ENCODE measurements around the gene TUFT1.
A peak's percentile ranks its signal among the peaks of the same experiment; 100 is the strongest.

TUFT1 gene

GRCh38 chr1:151604291-151604690 is 64.2 kb downstream of the TUFT1 start (continued):
- no peak for TF ChIP-seq ZNF530 (tag by site-specific recombination; IDR thresholded peaks at IDR 0.05; ENCODE audit: low read depth)
- TF ChIP-seq ZNF776 (tag by site-specific recombination; IDR thresholded peaks at IDR 0.05; ENCODE audit: borderline replicate concordance), result no peak
- TF ChIP-seq ZNF677 (tag by site-specific recombination; IDR thresholded peaks at IDR 0.05), result no peak

GRCh38 chr1:151606384-151606783 is 66.3 kb downstream of the TUFT1 start:
- POLR2A ChIA-PET, result no interaction called here
- Histone ChIP-seq H3K27ac (ENCODE audit: extremely low read depth, low read depth, low read length) (no peak overlapping the region), H3K4me1 (ENCODE audit: control insufficient read depth, insufficient read depth, low read length) (peaks cover 2% of the 10 kb centered on the region; the same call in 1 of the 2 replicates), H3K36me3 (ENCODE audit: control insufficient read depth in 2 of 2, insufficient read depth in 1 of 2, low read length in 2 of 2) (no peaks in the 10 kb centered on the region), H3K9me3 (ENCODE audit: control insufficient read depth, insufficient read depth, low read depth, low read length) (no peaks in the 10 kb centered on the region), H3K4me3 (ENCODE audit: low read depth, low read length) (no peak overlapping the region)
- CTCF ChIA-PET, result no interaction called here
- peak; percentile 72 for TF ChIP-seq ZNF366 (tag by site-specific recombination; conservative IDR thresholded peaks at IDR 0.05)
- TF ChIP-seq ZNF19 (tag by site-specific recombination; IDR thresholded peaks at IDR 0.05; ENCODE audit: low read depth), result no peak
- TF ChIP-seq ZNF629 (tag by site-specific recombination; IDR thresholded peaks at IDR 0.05), result peak; percentile 37; the same call in 1 of the 2 replicates
- peak; percentile 35; the same call in 1 of the 2 replicates for TF ChIP-seq ZNF394 (tag by site-specific recombination; IDR thresholded peaks at IDR 0.05; ENCODE audit: borderline replicate concordance)
- TF ChIP-seq ZNF529 (tag by site-specific recombination; IDR thresholded peaks at IDR 0.05; ENCODE audit: insufficient replicate concordance), result no peak
- TF ChIP-seq ZNF16 (tag by site-specific recombination; IDR thresholded peaks at IDR 0.05; ENCODE audit: low read depth), result no peak
- TF ChIP-seq EGR2 (tag by site-specific recombination; IDR thresholded peaks at IDR 0.05; ENCODE audit: low read depth), result no peak
- TF ChIP-seq ZNF184 (tag by site-specific recombination; IDR thresholded peaks at IDR 0.05), result 0 out of 2 replicates have a peak, but pooled peaks have one; percentile 68
- peak; percentile 30 for TF ChIP-seq SP3 (tag by site-specific recombination; IDR thresholded peaks at IDR 0.05)
- TF ChIP-seq ZNF302 (tag by site-specific recombination; IDR thresholded peaks at IDR 0.05; ENCODE audit: low read depth), result no peak
- TF ChIP-seq SCRT2 (tag by site-specific recombination; IDR thresholded peaks at IDR 0.05), result peak; percentile 46; the same call in 1 of the 2 replicates
- no peak for TF ChIP-seq ZNF701 (tag by site-specific recombination; IDR thresholded peaks at IDR 0.05)
- TF ChIP-seq ZNF335 (tag by site-specific recombination; conservative IDR thresholded peaks at IDR 0.05), result peak; percentile 67
- TF ChIP-seq GLI2 (tag by site-specific recombination; IDR thresholded peaks at IDR 0.05; ENCODE audit: borderline replicate concordance, low read depth), result no peak
- peak; percentile 44 for TF ChIP-seq GLIS1 (tag by site-specific recombination; IDR thresholded peaks at IDR 0.05)
- TF ChIP-seq ZNF426 (tag by site-specific recombination; IDR thresholded peaks at IDR 0.05), result no peak
- peak; percentile 89 for TF ChIP-seq MZF1 (tag by site-specific recombination; IDR thresholded peaks at IDR 0.05; ENCODE audit: borderline replicate concordance)
- TF ChIP-seq PATZ1 (tag by site-specific recombination; IDR thresholded peaks at IDR 0.05), result 0 out of 2 replicates have a peak, but pooled peaks have one; percentile 17
- no peak for TF ChIP-seq KLF16 (tag by site-specific recombination; IDR thresholded peaks at IDR 0.05)
- TF ChIP-seq KLF8 (tag by site-specific recombination; IDR thresholded peaks at IDR 0.05), result peak; percentile 67
- 0 out of 2 replicates have a peak, but pooled peaks have one; percentile 28 for TF ChIP-seq ZFP37 (tag by site-specific recombination; IDR thresholded peaks at IDR 0.05)
- no peak for TF ChIP-seq ZNF585B (tag by site-specific recombination; IDR thresholded peaks at IDR 0.05)
- no peak for TF ChIP-seq ZNF48 (tag by site-specific recombination; IDR thresholded peaks at IDR 0.05)
- peak; percentile 65 for TF ChIP-seq ZNF398 (tag by site-specific recombination; IDR thresholded peaks at IDR 0.05)
- TF ChIP-seq YY2 (tag by site-specific recombination; IDR thresholded peaks at IDR 0.05), result 0 out of 2 replicates have a peak, but pooled peaks have one; percentile 33
- TF ChIP-seq PRDM10 (tag by site-specific recombination; IDR thresholded peaks at IDR 0.05), result no peak
- TF ChIP-seq HOXC10 (CRISPR knock-in tag; IDR thresholded peaks at IDR 0.05), result no peak
- TF ChIP-seq SP7 (tag by site-specific recombination; IDR thresholded peaks at IDR 0.05), result peak; percentile 62
